Activated B cell treated with CpG ODN at 0.5 μM for 24 hours (primary cell): Measurements from ENCODE around the gene ATP6V0E2. TPM values are rescaled to one million over a fixed set of nuclear protein-coding genes. Genes with fewer than 3 reads are reported as not detected.

ENCODE experiments used
- ATAC-seq: fragments of 200-7000 bp; cut with Tn5 transposase; one replicate; pipeline ENCODE4 v1.10.0; 2021; ENCODE audit warnings: low read depth, mild to moderate bottlenecking, moderate library complexity
- CTCF ChIA-PET: fragments of 350-600 bp; sonication (Branson Sonifier 250); formaldehyde crosslinking; loops from one replicate; lab custom pipeline; 2021; ENCODE audit warnings: antibody characterized with exemption; lab: Charles Lee
- POLR2A ChIA-PET: fragments of 350-600 bp; sonication (Branson Sonifier 250); formaldehyde crosslinking; loops from one replicate; lab custom pipeline; 2021; ENCODE audit warnings: antibody characterized with exemption; lab: Charles Lee
- DNase-seq: peaks from one replicate; pipeline ENCODE4 v3.0.0; 2022
- H3K27ac Mint-ChIP-seq: one replicate; pipeline ENCODE4 v1.8.0; 2020; ENCODE audit warnings: mixed read lengths
- H3K27me3 Mint-ChIP-seq: one replicate; pipeline ENCODE4 v1.8.0; 2021; ENCODE audit warnings: mixed read lengths
- H3K36me3 Mint-ChIP-seq: one replicate; pipeline ENCODE4 v1.8.0; 2021; ENCODE audit warnings: low read depth, mixed read lengths
- H3K4me1 Mint-ChIP-seq: one replicate; pipeline ENCODE4 v1.8.0; 2021; ENCODE audit warnings: mixed read lengths
- H3K4me3 Mint-ChIP-seq: one replicate; pipeline ENCODE4 v1.8.0; 2020; ENCODE audit warnings: mild to moderate bottlenecking, mixed read lengths
- H3K9me3 Mint-ChIP-seq: one replicate; pipeline ENCODE4 v1.8.0; 2020; ENCODE audit warnings: mixed read lengths
- CTCF ChIP-seq: fragments of 200-600 bp; IDR thresholded peaks from one replicate; pipeline ENCODE4 v1.8.0; 2022; ENCODE audit warnings: antibody characterized with exemption, mild to moderate bottlenecking
- intact Hi-C: fragments of 100-400 bp; cut with micrococcal nuclease; formaldehyde crosslinking; loops from one replicate; pipeline ENCODE4 v1.15.1; 2024
- total RNA-seq: library from RNA; stranded (reverse); gene quantifications from 2 replicates; pipeline ENCODE4 v1.2.3, GENCODE V29; 2022

ATP6V0E2 gene
- total RNA-seq, 1 donor from 2014 or later, result 9.1 TPM

- CTCF ChIA-PET, result no interaction called here
- POLR2A ChIA-PET, result no interaction called here
- H3K4me3 Mint-ChIP-seq, result no peak overlapping the region
- H3K36me3 Mint-ChIP-seq, result peaks cover 31% of the 10 kb centered on the region
- H3K27ac Mint-ChIP-seq, result no peak overlapping the region
- intact Hi-C loops, result no loop called here
- H3K27me3 Mint-ChIP-seq, result no peaks in the 10 kb centered on the region
- no peaks in the 10 kb centered on the region for H3K9me3 Mint-ChIP-seq
- ATAC-seq (no peak), DNase-seq (no peak)
- TF ChIP-seq CTCF, result no peak
- H3K4me1 Mint-ChIP-seq, result peaks cover 3% of the 10 kb centered on the region
These were observed 12.7 kb upstream of the ATP6V0E2 start for GRCh38 chr7:149860821-149861727.

- no peaks in the 10 kb centered on the region for H3K27me3 Mint-ChIP-seq
- no peak overlapping the region for H3K4me3 Mint-ChIP-seq
- ATAC-seq (no peak), DNase-seq (no peak)
- no peak overlapping the region for H3K27ac Mint-ChIP-seq
- ChIA-PET POLR2A (no interaction called here), CTCF (no interaction called here)
- intact Hi-C loops, result no loop called here
- peaks cover 4% of the 10 kb centered on the region for H3K4me1 Mint-ChIP-seq
- no peak for TF ChIP-seq CTCF
- no peaks in the 10 kb centered on the region for H3K9me3 Mint-ChIP-seq
- peaks cover 31% of the 10 kb centered on the region for H3K36me3 Mint-ChIP-seq
These were observed 12.1 kb upstream of the ATP6V0E2 start for GRCh38 chr7:149861728-149862045.

- Mint-ChIP-seq H3K4me1 (peaks cover 4% of the 10 kb centered on the region), H3K36me3 (peaks cover 31% of the 10 kb centered on the region), H3K27ac (no peak overlapping the region), H3K4me3 (no peak overlapping the region), H3K27me3 (no peaks in the 10 kb centered on the region), H3K9me3 (no peaks in the 10 kb centered on the region)
- CTCF ChIA-PET, result no interaction called here
- DNase-seq (no peak), ATAC-seq (no peak)
- intact Hi-C loops, result no loop called here
- POLR2A ChIA-PET, result no interaction called here
- TF ChIP-seq CTCF, result no peak
These were observed 11.6 kb upstream of the ATP6V0E2 start for GRCh38 chr7:149862156-149862555.

GRCh38 chr7:149863500-149863899 is 10.3 kb upstream of the ATP6V0E2 start:
- no peaks in the 10 kb centered on the region for H3K27me3 Mint-ChIP-seq
- H3K4me3 Mint-ChIP-seq, result no peak overlapping the region
- intact Hi-C loops, result no loop called here
- POLR2A ChIA-PET, result no interaction called here
- no peak overlapping the region for H3K27ac Mint-ChIP-seq
- TF ChIP-seq CTCF, result no peak
- no peaks in the 10 kb centered on the region for H3K9me3 Mint-ChIP-seq
- H3K36me3 Mint-ChIP-seq, result peaks cover 31% of the 10 kb centered on the region
- DNase-seq, result no peak
- ATAC-seq, result no peak
- CTCF ChIA-PET, result no interaction called here
- peaks cover 6% of the 10 kb centered on the region for H3K4me1 Mint-ChIP-seq

GRCh38 chr7:149864023-149864422 is 9.7 kb upstream of the ATP6V0E2 start:
- intact Hi-C loops, result no loop called here
- no peak for TF ChIP-seq CTCF
- Mint-ChIP-seq H3K4me3 (no peak overlapping the region), H3K27me3 (no peaks in the 10 kb centered on the region), H3K27ac (no peak overlapping the region), H3K36me3 (peaks cover 31% of the 10 kb centered on the region), H3K9me3 (no peaks in the 10 kb centered on the region), H3K4me1 (peaks cover 11% of the 10 kb centered on the region)
- ATAC-seq (no peak), DNase-seq (no peak)
- CTCF ChIA-PET, result no interaction called here
- POLR2A ChIA-PET, result no interaction called here
